ENCODE measurements around the gene EEF1AKMT3.

GRCh38 chr12:57762463-57762862, 10.0 kb upstream of the EEF1AKMT3 start:
- TF ChIP-seq CTCF (conservative IDR thresholded peaks at IDR 0.05) (no peak), ZFX (IDR thresholded peaks at IDR 0.05) (no peak)
